HFFc6 (cell line): ENCODE measurements around the gene TAAR9. TPM values are rescaled to one million over a fixed set of nuclear protein-coding genes. Genes with fewer than 3 reads are reported as not detected.

ENCODE experiments used
- DNase-seq: peaks from one replicate; pipeline ENCODE4 v3.0.0-alpha.2; 2018
- H3K27ac Mint-ChIP-seq: 2 replicates; pipeline ENCODE4 v1.8.0; 2020; ENCODE audit warnings: mild to moderate bottlenecking, mixed read lengths
- H3K27me3 Mint-ChIP-seq: 2 replicates; pipeline ENCODE4 v1.8.0; 2021; ENCODE audit warnings: mild to moderate bottlenecking, moderate library complexity, mixed read lengths; ENCODE audit not compliant: insufficient read depth
- H3K36me3 Mint-ChIP-seq: 2 replicates; pipeline ENCODE4 v1.8.0; 2021; ENCODE audit warnings: low read depth, mixed read lengths
- H3K4me1 Mint-ChIP-seq: 2 replicates; pipeline ENCODE4 v1.8.0; 2020; ENCODE audit warnings: low read depth, mixed read lengths
- H3K4me3 Mint-ChIP-seq: 2 replicates; pipeline ENCODE4 v1.8.0; 2020; ENCODE audit warnings: mild to moderate bottlenecking, moderate library complexity, mixed read lengths
- H3K9me3 Mint-ChIP-seq: 2 replicates; pipeline ENCODE4 v1.8.0; 2020; ENCODE audit warnings: mild to moderate bottlenecking, mixed read lengths
- total RNA-seq, 6 experiments: library from RNA; stranded (reverse); fragmentation: NEBNext Ultra II Directional; extraction: Animal tissue kit (Norgen Biotek cat#: 25700); gene quantifications; 2 replicates in 1 of 6; 3 replicates in 5 of 6; pipeline ENCODE4 v1.2.3, GENCODE V29; 2021
- TF ChIP-seq, protein P1 (sequence below): fragments of 200-600 bp; sonication (generic); IDR thresholded peaks from 2 replicates; pipeline ENCODE4 v1.5.0; 2021; ENCODE audit warnings: antibody characterized with exemption, mild to moderate bottlenecking

TAAR9 gene
- total RNA-seq, 6 experiments from 2014 or later: not detected

DNA sequence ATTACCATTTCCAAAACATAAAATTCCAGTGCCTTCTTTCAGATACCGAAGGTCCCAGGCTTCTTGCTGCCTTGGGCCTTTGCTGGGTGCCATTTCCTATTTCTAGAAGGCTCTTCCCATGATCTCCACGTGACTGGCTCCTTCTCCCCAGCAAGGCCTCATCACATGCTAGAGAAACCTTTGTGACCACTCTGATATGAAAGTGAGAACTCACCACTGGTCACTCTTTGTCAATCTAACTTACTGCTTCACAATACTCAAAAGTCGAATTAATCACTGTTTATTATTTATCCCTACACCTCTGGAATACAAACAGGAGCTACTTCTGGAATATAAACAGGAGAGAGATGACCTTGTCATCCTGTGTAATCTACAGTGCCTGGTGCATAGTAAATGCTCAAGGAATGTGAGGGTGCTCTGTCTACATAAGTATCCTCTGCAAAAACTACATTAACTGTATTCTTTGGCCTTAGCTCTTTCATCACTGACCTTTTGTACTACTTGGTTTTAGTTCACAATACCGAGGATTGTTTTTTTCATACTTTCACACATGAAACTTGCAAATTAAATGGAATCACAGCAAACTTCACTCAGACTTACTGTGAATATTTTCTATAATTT is 26.8 kb upstream of the TAAR9 start:
- TF ChIP-seq, protein P1, sequence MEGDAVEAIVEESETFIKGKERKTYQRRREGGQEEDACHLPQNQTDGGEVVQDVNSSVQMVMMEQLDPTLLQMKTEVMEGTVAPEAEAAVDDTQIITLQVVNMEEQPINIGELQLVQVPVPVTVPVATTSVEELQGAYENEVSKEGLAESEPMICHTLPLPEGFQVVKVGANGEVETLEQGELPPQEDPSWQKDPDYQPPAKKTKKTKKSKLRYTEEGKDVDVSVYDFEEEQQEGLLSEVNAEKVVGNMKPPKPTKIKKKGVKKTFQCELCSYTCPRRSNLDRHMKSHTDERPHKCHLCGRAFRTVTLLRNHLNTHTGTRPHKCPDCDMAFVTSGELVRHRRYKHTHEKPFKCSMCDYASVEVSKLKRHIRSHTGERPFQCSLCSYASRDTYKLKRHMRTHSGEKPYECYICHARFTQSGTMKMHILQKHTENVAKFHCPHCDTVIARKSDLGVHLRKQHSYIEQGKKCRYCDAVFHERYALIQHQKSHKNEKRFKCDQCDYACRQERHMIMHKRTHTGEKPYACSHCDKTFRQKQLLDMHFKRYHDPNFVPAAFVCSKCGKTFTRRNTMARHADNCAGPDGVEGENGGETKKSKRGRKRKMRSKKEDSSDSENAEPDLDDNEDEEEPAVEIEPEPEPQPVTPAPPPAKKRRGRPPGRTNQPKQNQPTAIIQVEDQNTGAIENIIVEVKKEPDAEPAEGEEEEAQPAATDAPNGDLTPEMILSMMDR: no peak
- Mint-ChIP-seq H3K27me3 (peaks cover 9% of the 10 kb centered on the region), H3K4me3 (peak overlapping the region; percentile 89), H3K36me3 (peaks cover 14% of the 10 kb centered on the region), H3K4me1 (peaks cover 55% of the 10 kb centered on the region), H3K27ac (peak overlapping the region; percentile 14), H3K9me3 (no peaks in the 10 kb centered on the region)
- DNase-seq: no peak

DNA sequence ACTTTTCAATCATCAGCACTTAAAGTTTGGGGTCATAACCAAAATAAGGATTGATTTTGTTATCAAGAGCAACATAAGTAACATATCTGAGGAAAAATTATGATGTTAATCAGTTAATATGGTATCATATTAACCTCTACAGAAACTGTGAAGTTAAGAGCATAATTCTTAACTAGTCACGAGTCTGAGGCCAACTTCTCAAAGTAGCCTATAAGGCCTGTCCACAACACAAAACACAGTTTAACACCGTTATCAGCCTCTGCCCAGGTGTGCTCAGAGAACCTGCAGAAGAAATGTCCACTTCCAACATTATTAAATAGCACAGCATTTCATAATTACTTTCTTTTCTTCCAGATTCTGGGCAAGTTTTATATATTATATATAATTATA is 26.3 kb upstream of the TAAR9 start:
- Mint-ChIP-seq H3K4me1 (peaks cover 50% of the 10 kb centered on the region), H3K36me3 (peaks cover 14% of the 10 kb centered on the region), H3K27me3 (peaks cover 12% of the 10 kb centered on the region), H3K9me3 (no peaks in the 10 kb centered on the region), H3K4me3 (peak overlapping the region; percentile 89), H3K27ac (peak overlapping the region; percentile 61; the same call in 1 of the 2 replicates)
- no peak for DNase-seq
- TF ChIP-seq, protein P1: no peak

DNA sequence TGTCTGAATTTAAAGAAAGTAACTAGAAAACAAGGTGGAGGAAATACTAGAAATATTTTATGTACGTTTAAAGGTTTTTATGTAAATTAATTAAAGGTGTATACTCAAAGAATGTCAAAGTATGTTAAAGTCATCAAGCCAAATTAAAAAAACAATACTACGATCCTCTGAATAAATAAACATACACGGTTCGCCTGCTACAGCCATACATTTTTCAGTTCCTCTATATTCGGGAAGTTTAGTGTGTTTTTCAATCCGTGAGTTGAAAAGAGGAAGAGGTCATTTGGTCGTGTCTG is 25.8 kb upstream of the TAAR9 start:
- Mint-ChIP-seq H3K4me1 (peaks cover 46% of the 10 kb centered on the region), H3K9me3 (no peaks in the 10 kb centered on the region), H3K36me3 (peaks cover 14% of the 10 kb centered on the region), H3K27ac (peak overlapping the region; percentile 61), H3K27me3 (peaks cover 12% of the 10 kb centered on the region), H3K4me3 (peak overlapping the region; percentile 89)
- TF ChIP-seq, protein P1: no peak
- no peak for DNase-seq

DNA sequence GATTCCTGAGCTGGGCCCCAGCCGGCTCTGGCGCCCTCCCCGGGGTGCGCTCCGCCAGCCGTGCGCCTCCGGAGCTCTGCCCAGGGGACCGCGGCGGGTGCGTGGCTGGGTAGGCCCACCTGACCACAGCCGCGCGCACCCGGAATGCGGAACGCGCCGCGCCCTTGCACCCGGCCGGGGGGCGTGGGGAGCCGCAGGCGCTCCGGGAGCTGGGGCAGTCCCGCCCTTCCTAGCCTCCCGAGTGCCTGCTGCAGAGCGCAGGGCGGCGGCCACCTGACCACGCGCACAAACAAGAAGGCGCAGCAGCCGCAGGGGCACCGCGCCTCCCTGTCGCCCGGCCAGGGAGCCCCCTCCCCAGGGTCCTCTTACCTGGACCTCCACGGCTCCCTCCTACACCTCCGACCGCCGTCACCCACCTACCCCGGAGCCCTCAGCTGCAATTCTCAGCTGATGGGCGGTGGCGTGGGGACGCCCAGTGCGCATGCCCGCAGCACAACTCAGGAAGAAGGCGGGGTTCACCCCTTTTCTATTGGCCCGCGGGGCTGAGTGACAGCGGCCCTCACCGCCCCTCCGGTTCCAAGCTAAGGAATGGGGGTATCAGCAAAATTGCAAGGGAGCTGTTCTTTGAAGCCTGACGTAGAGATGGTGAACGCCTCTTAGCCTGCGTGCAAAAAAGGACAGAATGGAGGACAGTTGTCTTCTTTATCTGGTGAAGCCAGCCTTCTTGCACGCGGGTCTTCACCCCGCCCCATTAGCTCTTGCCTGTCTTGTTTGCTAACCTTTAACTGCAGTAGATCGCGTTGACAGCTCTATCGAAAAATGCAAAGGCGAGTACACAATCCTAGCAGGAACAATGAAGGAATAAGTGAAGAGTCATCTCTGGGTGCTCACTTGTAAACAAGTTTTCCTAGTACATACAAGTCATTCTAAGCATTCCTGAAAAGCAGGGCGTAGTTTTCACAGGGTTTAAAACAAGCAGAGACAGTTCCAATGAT is 25.1 kb upstream of the TAAR9 start, which contains the start of gene STX7:
TSS of gene STX7 (minus strand) at position 479 of the 995 bp plus-strand sequence. CDS start 9,586 bp downstream, outside the sequence.
- TF ChIP-seq, protein P1: no peak; the same call in 1 of the 2 replicates
- H3K27ac Mint-ChIP-seq: peak within 1 kb of the TSS; percentile 74
- no peaks in the 10 kb centered on the region for H3K9me3 Mint-ChIP-seq
- peaks cover 39% of the 10 kb centered on the region for H3K4me1 Mint-ChIP-seq
- H3K36me3 Mint-ChIP-seq: peaks cover 7% of the 10 kb centered on the region
- peak; percentile 82 for DNase-seq
- H3K4me3 Mint-ChIP-seq: peak within 1 kb of the TSS; percentile 98
- peaks cover 12% of the 10 kb centered on the region for H3K27me3 Mint-ChIP-seq

DNA sequence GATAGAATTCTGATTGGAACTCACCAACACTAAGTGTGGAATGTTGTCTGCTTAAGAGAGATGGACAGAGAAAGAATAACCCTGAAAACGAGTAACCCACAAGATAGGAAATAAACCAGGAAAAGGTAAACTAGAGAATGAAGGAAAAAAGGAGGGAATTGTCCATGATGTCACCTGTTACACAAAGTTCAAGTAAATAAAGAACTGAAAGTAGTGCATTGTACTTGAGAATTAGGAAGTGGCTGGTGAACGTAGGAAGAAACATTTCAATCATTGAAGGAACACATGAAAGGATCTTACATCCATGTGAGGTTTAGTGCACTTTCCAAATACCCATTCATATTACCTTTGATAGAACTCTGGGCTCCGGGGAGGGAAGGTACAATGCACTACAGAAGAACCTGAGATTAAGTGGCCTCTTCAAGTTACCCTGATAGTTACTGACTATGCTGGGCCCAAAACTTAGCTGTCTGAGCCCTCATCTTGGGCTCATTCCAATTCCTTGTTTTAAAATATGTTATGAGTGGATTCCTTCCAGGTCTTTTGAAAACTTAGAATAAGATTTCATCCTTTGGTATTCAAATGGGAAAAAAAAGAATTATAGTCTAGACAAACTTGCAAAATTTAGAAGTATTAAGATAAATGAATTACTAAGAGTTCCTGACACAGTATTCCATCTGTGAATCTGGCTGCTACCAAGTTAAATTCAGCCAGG is 24.1 kb upstream of the TAAR9 start:
- DNase-seq: no peak
- TF ChIP-seq, protein P1: no peak
- H3K27me3 Mint-ChIP-seq: peaks cover 12% of the 10 kb centered on the region
- peaks cover 32% of the 10 kb centered on the region for H3K4me1 Mint-ChIP-seq
- peak overlapping the region; percentile 74; the same call in 1 of the 2 replicates for H3K27ac Mint-ChIP-seq
- peak overlapping the region; percentile 98 for H3K4me3 Mint-ChIP-seq
- no peaks in the 10 kb centered on the region for H3K36me3 Mint-ChIP-seq
- no peaks in the 10 kb centered on the region for H3K9me3 Mint-ChIP-seq
